Measurements from ENCODE around the gene FCN1. TPM values are rescaled to one million over a fixed set of nuclear protein-coding genes. Genes with fewer than 3 reads are reported as not detected.

The FCN1 gene
- total and polyA plus RNA-seq, 2 donors (not counting 1 experiment from before 2014, with no cell fraction given): not detected

DNA sequence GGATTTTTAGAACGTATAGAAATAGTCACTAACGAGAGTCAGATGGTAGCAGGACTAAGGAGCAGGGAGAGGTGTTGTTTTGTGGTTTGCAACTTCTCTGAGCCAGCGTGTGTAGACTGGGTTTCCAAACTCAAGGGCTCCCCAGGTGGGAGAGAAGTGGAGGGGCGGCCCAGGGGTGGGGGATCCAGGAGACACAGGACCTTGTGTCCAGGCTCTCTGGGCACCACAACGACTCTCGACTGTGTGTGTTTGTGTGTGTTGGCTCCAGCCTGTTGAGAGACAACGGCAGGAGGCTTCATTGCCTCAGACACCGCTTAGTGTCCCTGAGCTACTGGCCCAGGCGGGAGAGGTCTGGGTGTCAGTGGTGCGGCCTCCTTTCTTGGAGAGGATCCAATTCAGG is 934 bp upstream of the FCN1 start:
- no peak overlapping the region for H3K9ac ChIP-seq (ENCODE audit: insufficient read depth, low read length)
- no peak for TF ChIP-seq EZH2 (IDR thresholded peaks at IDR 0.05; ENCODE audit: low read length, missing control alignments)
- TF ChIP-seq, protein P1, sequence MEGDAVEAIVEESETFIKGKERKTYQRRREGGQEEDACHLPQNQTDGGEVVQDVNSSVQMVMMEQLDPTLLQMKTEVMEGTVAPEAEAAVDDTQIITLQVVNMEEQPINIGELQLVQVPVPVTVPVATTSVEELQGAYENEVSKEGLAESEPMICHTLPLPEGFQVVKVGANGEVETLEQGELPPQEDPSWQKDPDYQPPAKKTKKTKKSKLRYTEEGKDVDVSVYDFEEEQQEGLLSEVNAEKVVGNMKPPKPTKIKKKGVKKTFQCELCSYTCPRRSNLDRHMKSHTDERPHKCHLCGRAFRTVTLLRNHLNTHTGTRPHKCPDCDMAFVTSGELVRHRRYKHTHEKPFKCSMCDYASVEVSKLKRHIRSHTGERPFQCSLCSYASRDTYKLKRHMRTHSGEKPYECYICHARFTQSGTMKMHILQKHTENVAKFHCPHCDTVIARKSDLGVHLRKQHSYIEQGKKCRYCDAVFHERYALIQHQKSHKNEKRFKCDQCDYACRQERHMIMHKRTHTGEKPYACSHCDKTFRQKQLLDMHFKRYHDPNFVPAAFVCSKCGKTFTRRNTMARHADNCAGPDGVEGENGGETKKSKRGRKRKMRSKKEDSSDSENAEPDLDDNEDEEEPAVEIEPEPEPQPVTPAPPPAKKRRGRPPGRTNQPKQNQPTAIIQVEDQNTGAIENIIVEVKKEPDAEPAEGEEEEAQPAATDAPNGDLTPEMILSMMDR (conservative IDR thresholded peaks at IDR 0.05 in 1 of 2, IDR thresholded peaks at IDR 0.05 in 1 of 2; ENCODE audit: low read depth in 1 of 2, low read length in 2 of 2): no peak
- no peaks in the 10 kb centered on the region for H3K36me3 ChIP-seq (ENCODE audit: control insufficient read depth, insufficient read depth, low read length)
- no peaks in the 10 kb centered on the region for H4K20me1 ChIP-seq (ENCODE audit: control insufficient read depth, extremely low read depth, insufficient read depth, low read length)
- H3K9me3 ChIP-seq (ENCODE audit: control insufficient read depth, insufficient read depth, low read depth, low read length): no peaks in the 10 kb centered on the region
- no peaks in the 10 kb centered on the region for H3K27me3 ChIP-seq (ENCODE audit: control insufficient read depth, insufficient read depth, low read length)
- H3K4me1 ChIP-seq (ENCODE audit: control insufficient read depth, extremely low read depth, insufficient read depth, low read length): no peaks in the 10 kb centered on the region
- H3K4me3 ChIP-seq (replicated peaks in 1 of 4; ENCODE audit: control extremely low read depth in 1 of 4, insufficient read depth in 1 of 4, low read depth in 3 of 4, low read length in 4 of 4): no peak overlapping the region
- H3K4me2 ChIP-seq (ENCODE audit: extremely low read depth, insufficient read depth, low read length): no peak overlapping the region
- no peaks in the 10 kb centered on the region for H3K79me2 ChIP-seq (ENCODE audit: control insufficient read depth, insufficient read depth, low read length)
- H2AFZ ChIP-seq (ENCODE audit: low read length): no peak overlapping the region
- DNase-seq (ENCODE audit: low read depth in 2 of 2): no peak
- H3K27ac ChIP-seq (ENCODE audit: insufficient read depth, low read length): no peak overlapping the region

DNA sequence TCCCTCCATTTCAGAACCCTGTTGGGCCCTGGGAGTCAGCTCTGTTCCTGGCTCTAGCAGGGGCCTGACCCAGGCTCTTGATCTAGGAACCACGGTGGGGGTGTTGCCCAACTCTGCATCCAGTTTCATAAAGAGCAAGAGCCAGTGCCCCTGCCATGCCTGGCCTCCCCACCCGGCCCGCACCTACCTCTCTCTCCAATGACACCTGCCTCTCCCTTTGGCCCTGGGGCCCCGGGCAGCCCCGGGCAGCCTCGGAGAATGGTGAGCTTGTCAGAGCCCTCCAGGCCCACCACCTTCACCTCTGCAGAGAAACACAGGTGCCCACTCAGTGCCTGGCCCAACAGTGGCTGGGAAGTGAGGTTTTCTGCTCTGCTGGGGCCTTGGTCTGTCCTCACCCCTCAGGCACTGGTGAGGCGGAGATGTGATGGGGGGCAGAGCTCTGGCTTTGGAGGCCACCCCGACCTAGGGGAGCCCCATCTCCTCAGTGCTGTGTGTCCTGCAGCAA is 1.5 kb downstream of the FCN1 start:
- Histone ChIP-seq H2AFZ (ENCODE audit: low read length) (no peak overlapping the region), H3K36me3 (ENCODE audit: control insufficient read depth, insufficient read depth, low read length) (no peaks in the 10 kb centered on the region), H3K4me3 (replicated peaks in 1 of 4; ENCODE audit: control extremely low read depth in 1 of 4, insufficient read depth in 1 of 4, low read depth in 3 of 4, low read length in 4 of 4) (no peak overlapping the region), H3K9me3 (ENCODE audit: control insufficient read depth, insufficient read depth, low read depth, low read length) (no peaks in the 10 kb centered on the region), H3K4me2 (ENCODE audit: extremely low read depth, insufficient read depth, low read length) (no peak overlapping the region), H3K27me3 (ENCODE audit: control insufficient read depth, insufficient read depth, low read length) (no peaks in the 10 kb centered on the region), H3K9ac (ENCODE audit: insufficient read depth, low read length) (no peak overlapping the region), H3K27ac (ENCODE audit: insufficient read depth, low read length) (no peak overlapping the region), H3K4me1 (ENCODE audit: control insufficient read depth, extremely low read depth, insufficient read depth, low read length) (no peaks in the 10 kb centered on the region), H3K79me2 (ENCODE audit: control insufficient read depth, insufficient read depth, low read length) (no peaks in the 10 kb centered on the region), H4K20me1 (ENCODE audit: control insufficient read depth, extremely low read depth, insufficient read depth, low read length) (no peaks in the 10 kb centered on the region)
- DNase-seq (ENCODE audit: low read depth in 2 of 2): no peak
- TF ChIP-seq, protein P1 (conservative IDR thresholded peaks at IDR 0.05 in 1 of 2, IDR thresholded peaks at IDR 0.05 in 1 of 2; ENCODE audit: low read depth in 1 of 2, low read length in 2 of 2): no peak
- TF ChIP-seq EZH2 (IDR thresholded peaks at IDR 0.05; ENCODE audit: low read length, missing control alignments): no peak

DNA sequence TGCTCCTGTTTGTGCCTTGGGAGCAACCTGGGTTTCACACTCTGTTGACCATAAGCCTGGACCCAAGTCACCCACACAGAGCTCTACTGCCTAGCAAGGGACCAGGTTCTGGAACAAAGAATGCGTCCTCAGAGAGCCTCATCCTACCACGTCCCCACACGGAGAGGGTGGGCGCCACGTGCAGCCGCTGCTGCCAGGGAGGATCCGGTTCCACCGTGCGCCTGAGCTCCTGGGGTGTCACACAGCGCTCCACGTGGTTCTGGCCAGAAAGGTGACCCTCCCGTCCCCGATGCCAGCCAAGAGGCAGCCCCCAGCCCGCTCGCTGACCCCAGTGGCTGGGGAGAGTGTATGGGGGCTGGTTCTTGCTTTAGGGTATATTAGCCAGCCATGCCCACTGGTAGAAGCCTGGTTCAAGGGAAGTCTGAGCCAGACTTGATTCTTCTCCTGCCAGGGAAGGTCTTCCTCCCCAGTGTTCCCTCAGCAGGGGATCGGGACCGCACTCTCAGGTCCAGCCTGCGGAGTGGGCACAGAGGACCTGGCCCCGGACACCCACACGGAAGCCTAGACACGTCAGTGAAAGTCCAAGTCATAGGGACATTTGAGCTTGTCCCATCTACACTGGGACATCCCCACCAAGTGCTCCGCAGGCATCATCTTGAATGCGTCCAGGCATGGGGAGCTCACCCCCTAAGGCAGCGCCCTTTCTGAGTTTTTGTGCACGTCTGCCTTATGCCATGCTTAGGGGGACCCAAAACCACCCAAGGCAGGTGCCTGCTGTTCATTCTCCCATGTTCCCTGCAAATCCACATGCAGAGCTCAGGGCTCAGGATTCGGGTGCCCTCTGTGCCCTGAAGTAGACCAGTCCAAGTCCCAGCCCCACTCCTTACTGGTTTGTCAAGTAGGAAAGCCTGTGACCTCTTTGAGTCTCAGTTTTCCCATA is 2.4 kb downstream of the FCN1 start:
- no peaks in the 10 kb centered on the region for H3K79me2 ChIP-seq (ENCODE audit: control insufficient read depth, insufficient read depth, low read length)
- H2AFZ ChIP-seq (ENCODE audit: low read length): no peak overlapping the region
- no peaks in the 10 kb centered on the region for H3K36me3 ChIP-seq (ENCODE audit: control insufficient read depth, insufficient read depth, low read length)
- H4K20me1 ChIP-seq (ENCODE audit: control insufficient read depth, extremely low read depth, insufficient read depth, low read length): no peaks in the 10 kb centered on the region
- H3K27me3 ChIP-seq (ENCODE audit: control insufficient read depth, insufficient read depth, low read length): no peaks in the 10 kb centered on the region
- H3K9ac ChIP-seq (ENCODE audit: insufficient read depth, low read length): no peak overlapping the region
- no peak overlapping the region for H3K4me3 ChIP-seq (replicated peaks in 1 of 4; ENCODE audit: control extremely low read depth in 1 of 4, insufficient read depth in 1 of 4, low read depth in 3 of 4, low read length in 4 of 4)
- no peak overlapping the region for H3K4me2 ChIP-seq (ENCODE audit: extremely low read depth, insufficient read depth, low read length)
- DNase-seq (ENCODE audit: low read depth in 2 of 2): no peak
- no peak overlapping the region for H3K27ac ChIP-seq (ENCODE audit: insufficient read depth, low read length)
- H3K9me3 ChIP-seq (ENCODE audit: control insufficient read depth, insufficient read depth, low read depth, low read length): no peaks in the 10 kb centered on the region
- TF ChIP-seq EZH2 (IDR thresholded peaks at IDR 0.05; ENCODE audit: low read length, missing control alignments): no peak
- H3K4me1 ChIP-seq (ENCODE audit: control insufficient read depth, extremely low read depth, insufficient read depth, low read length): no peaks in the 10 kb centered on the region

Data from fibroblast of lung (primary cell).